HCT116 (cell line): ENCODE data around the gene IL32. TPM values are rescaled to one million over a fixed set of nuclear protein-coding genes. Genes with fewer than 3 reads are reported as not detected.
"Not testable (repeated sequence)": the region's sequence is repeated elsewhere in the genome, so short reads cannot be mapped to it uniquely, and the experiment has no call there.

Source experiments
- ATAC-seq: fragments of 200-7000 bp; cut with Tn5 transposase; 2 replicates; pipeline ENCODE4 v1.9.1; 2020; ENCODE audit warnings: mild to moderate bottlenecking, moderate library complexity
- BruUV-seq: library from RNA; stranded (reverse); fragments of 400-500 nt; replicated peaks from 2 replicates; lab custom pipeline; 2021; lab: Mats Ljungman, UMichigan
- CTCF ChIA-PET: fragments of 300-600 bp; sonication (Branson Sonifier 250); formaldehyde crosslinking; loops from one replicate; lab custom pipeline; 2021; ENCODE audit warnings: antibody characterized with exemption; lab: Charles Lee
- POLR2A ChIA-PET: fragments of 300-600, 350-600 bp; sonication (Branson Sonifier 250); formaldehyde crosslinking; loops from one replicate; lab custom pipeline; 2021; ENCODE audit warnings: antibody characterized with exemption; lab: Charles Lee
- RAD21 ChIA-PET, 2 experiments: fragments of 300-600 bp; sonication (Branson Sonifier 250); formaldehyde crosslinking; loops; one replicate each; lab custom pipeline; 2023; ENCODE audit warnings: low total read pairs in 2 of 2; ENCODE audit not compliant: uncharacterized antibody in 2 of 2, unreplicated experiment in 2 of 2, low non-redundant PET in 1 of 2; lab: Charles Lee
- DNase-seq: peaks from one replicate; pipeline ENCODE4 v3.0.0-alpha.2; 2010; ENCODE audit warnings: low read depth, low spot score
- H2AFZ ChIP-seq: fragments of 200-600 bp; shearing (Covaris generic), sonication (generic); 2 replicates; pipeline ENCODE4 v1.6.1; 2017; ENCODE audit warnings: low read depth, mixed run types, mixed read lengths, antibody characterized with exemption, low read length; ENCODE audit not compliant: poor library complexity, severe bottlenecking
- H3K27ac ChIP-seq: 2 replicates; pipeline ENCODE4 v1.5.1; 2012; ENCODE audit warnings: low read depth, low read length
- H3K27me3 ChIP-seq: fragments of 200-600 bp; sonication (generic); 2 replicates; pipeline ENCODE4 v1.6.1; 2016; ENCODE audit warnings: mixed run types, low read length, mixed read lengths; ENCODE audit not compliant: insufficient read depth
- H3K36me3 ChIP-seq, 2 experiments: fragments of 200-500 bp in 1 of 2; fragments of 200-600 bp in 1 of 2; sonication (Bioruptor generic) in 1 of 2; sonication (generic) in 1 of 2; 2 replicates each; pipeline versions ENCODE4 v1.5.1 to v1.6.1; 2014 to 2016; ENCODE audit warnings: low read length in 2 of 2, inconsistent platforms in 1 of 2, mixed read lengths in 1 of 2, mixed run types in 1 of 2; ENCODE audit not compliant: insufficient read depth in 2 of 2, control insufficient read depth in 1 of 2
- H3K4me1 ChIP-seq, 2 experiments: fragments of 200-600 bp in 1 of 2; sonication (generic) in 1 of 2; 2 replicates each; pipeline versions ENCODE4 v1.5.1 to v1.6.1; 2012 to 2017; ENCODE audit warnings: low read length in 2 of 2, inconsistent platforms in 1 of 2, mild to moderate bottlenecking in 1 of 2, mixed read lengths in 1 of 2, mixed run types in 1 of 2, moderate library complexity in 1 of 2; ENCODE audit not compliant: insufficient read depth in 2 of 2, control insufficient read depth in 1 of 2
- H3K4me2 ChIP-seq: fragments of 200-600 bp; sonication (generic); 2 replicates; pipeline ENCODE4 v1.6.1; 2017; ENCODE audit warnings: mixed run types, low read length, mixed read lengths
- H3K4me3 ChIP-seq, 2 experiments: fragments of 200-600 bp in 1 of 2; sonication (generic) in 1 of 2; replicated peaks in 1 of 2; 2 replicates each; pipeline ENCODE4 v1.5.1; 2011 to 2016; ENCODE audit warnings: low read length in 2 of 2, control low read depth in 1 of 2, low read depth in 1 of 2, mild to moderate bottlenecking in 1 of 2, mixed read lengths in 1 of 2, mixed run types in 1 of 2
- H3K79me2 ChIP-seq: fragments of 200-600 bp; sonication (generic); 2 replicates; pipeline ENCODE4 v1.6.1; 2017; ENCODE audit warnings: mild to moderate bottlenecking, mixed run types, low read length, moderate library complexity, mixed read lengths; ENCODE audit not compliant: insufficient read depth
- H3K9ac ChIP-seq: fragments of 200-600 bp; sonication (generic); 2 replicates; pipeline ENCODE4 v1.6.1; 2016; ENCODE audit warnings: low read length, mixed read lengths
- H3K9me2 ChIP-seq: fragments of 200-600 bp; sonication (generic), shearing (Covaris generic); 2 replicates; pipeline ENCODE4 v1.6.1; 2017; ENCODE audit warnings: mixed run types, mild to moderate bottlenecking, moderate library complexity; ENCODE audit not compliant: insufficient read depth
- H3K9me3 ChIP-seq, 2 experiments: fragments of 200-500 bp in 1 of 2; fragments of 200-600 bp in 1 of 2; sonication (Bioruptor generic) in 1 of 2; sonication (generic) in 1 of 2; 2 replicates each; pipeline ENCODE4 v1.6.1; 2014 to 2017; ENCODE audit warnings: low read length in 2 of 2, mixed read lengths in 2 of 2, inconsistent platforms in 1 of 2, low read depth in 1 of 2, mild to moderate bottlenecking in 1 of 2, mixed run types in 1 of 2, moderate library complexity in 1 of 2; ENCODE audit not compliant: control insufficient read depth in 1 of 2, insufficient read depth in 1 of 2
- H4K20me1 ChIP-seq: fragments of 200-600 bp; sonication (generic), shearing (Covaris generic); 2 replicates; pipeline ENCODE4 v1.6.1; 2017; ENCODE audit warnings: mixed run types, mild to moderate bottlenecking, moderate library complexity; ENCODE audit not compliant: insufficient read depth
- CBX3 ChIP-seq: IDR thresholded peaks from 2 replicates; pipeline ENCODE4 v1.6.1; 2012; ENCODE audit warnings: low read depth
- CEBPB ChIP-seq: IDR thresholded peaks from 2 replicates; pipeline ENCODE4 v1.6.1; 2012; ENCODE audit warnings: low read depth
- FOSL1 ChIP-seq: IDR thresholded peaks from 2 replicates; pipeline ENCODE4 v1.6.1; 2012; ENCODE audit warnings: low read depth
- JUND ChIP-seq: IDR thresholded peaks from 2 replicates; pipeline ENCODE4 v1.6.1; 2012
- MAX ChIP-seq: IDR thresholded peaks from 2 replicates; pipeline ENCODE4 v1.6.1; 2012
- RAD21 ChIP-seq: IDR thresholded peaks from 2 replicates; pipeline ENCODE4 v1.6.1; 2012; ENCODE audit warnings: low read depth, mild to moderate bottlenecking
- REST ChIP-seq: IDR thresholded peaks from 2 replicates; pipeline ENCODE4 v1.6.1; 2012; ENCODE audit warnings: low read depth
- SIN3A ChIP-seq: IDR thresholded peaks from 2 replicates; pipeline ENCODE4 v1.6.1; 2012; ENCODE audit warnings: low read depth
- TCF7L2 ChIP-seq: IDR thresholded peaks from 2 replicates; pipeline ENCODE4 v1.7.0; 2011; ENCODE audit warnings: borderline replicate concordance, inconsistent platforms; ENCODE audit not compliant: insufficient read depth, insufficient read length; ENCODE audit errors: extremely low read depth
- YY1 ChIP-seq: IDR thresholded peaks from 2 replicates; pipeline ENCODE4 v1.6.1; 2011; ENCODE audit warnings: low read length, low read depth, moderate library complexity, mild to moderate bottlenecking; ENCODE audit not compliant: insufficient replicate concordance; ENCODE audit errors: extremely low read depth
- ZFX ChIP-seq: fragments of 450-650 bp; IDR thresholded peaks from 2 replicates; pipeline ENCODE4 v1.6.1; 2017
- ZNF274 ChIP-seq: fragments of 200-500 bp; sonication (Bioruptor generic); IDR thresholded peaks from 2 replicates; pipeline ENCODE4 v1.6.1; 2014; ENCODE audit warnings: mild to moderate bottlenecking, low read depth, low read length, inconsistent platforms
- intact Hi-C: fragments of 100-400 bp; cut with micrococcal nuclease; formaldehyde crosslinking; loops from 2 replicates; pipeline ENCODE4 v1.10.0; 2022
- total RNA-seq: library from RNA; stranded (reverse); gene quantifications from one replicate; pipeline ENCODE4 v1.2.1, GENCODE V29; 2021; ENCODE audit not compliant: unreplicated experiment

The IL32 gene
- total RNA-seq, 1 experiment from 2014 or later = 13.7 TPM

- H3K9ac ChIP-seq = no peak overlapping the region
- no peaks in the 10 kb centered on the region for H3K4me1 ChIP-seq
- H3K9me3 ChIP-seq = no peaks in the 10 kb centered on the region
- H3K27me3 ChIP-seq = no peaks in the 10 kb centered on the region
- H3K36me3 ChIP-seq = no peaks in the 10 kb centered on the region
- no peak for TF ChIP-seq TCF7L2
- no peak for TF ChIP-seq YY1
- TF ChIP-seq JUND = no peak
- TF ChIP-seq SIN3A = no peak
- TF ChIP-seq ZNF274 = no peak
- TF ChIP-seq CBX3 = no peak
- TF ChIP-seq CEBPB = no peak
- no peak for TF ChIP-seq REST
- no peak for TF ChIP-seq FOSL1
- no peak for TF ChIP-seq RAD21
- no peak for TF ChIP-seq ZFX
- no peak for TF ChIP-seq MAX
- no peak overlapping the region for H3K27ac ChIP-seq
- RAD21 ChIA-PET = no interaction called here
- BruUV-seq = no TSS peak
- H3K79me2 ChIP-seq = no peaks in the 10 kb centered on the region
- intact Hi-C loops = no loop called here
- CTCF ChIA-PET = interaction anchor here (1.2 kb wide), 1 partner anchor 14 kb away, joined by 3 read pairs; no protein-coding TSS in a partner anchor
- H3K4me2 ChIP-seq = no peak overlapping the region
- ATAC-seq (no peak), DNase-seq (no peak)
- POLR2A ChIA-PET = no interaction called here
- no peaks in the 10 kb centered on the region for H4K20me1 ChIP-seq
- no peak overlapping the region for H2AFZ ChIP-seq
- no peaks in the 10 kb centered on the region for H3K9me2 ChIP-seq
- H3K4me3 ChIP-seq = no peak overlapping the region
Measured at GRCh38 chr16:3080024-3080423, 14.6 kb downstream of the IL32 start.

DNA sequence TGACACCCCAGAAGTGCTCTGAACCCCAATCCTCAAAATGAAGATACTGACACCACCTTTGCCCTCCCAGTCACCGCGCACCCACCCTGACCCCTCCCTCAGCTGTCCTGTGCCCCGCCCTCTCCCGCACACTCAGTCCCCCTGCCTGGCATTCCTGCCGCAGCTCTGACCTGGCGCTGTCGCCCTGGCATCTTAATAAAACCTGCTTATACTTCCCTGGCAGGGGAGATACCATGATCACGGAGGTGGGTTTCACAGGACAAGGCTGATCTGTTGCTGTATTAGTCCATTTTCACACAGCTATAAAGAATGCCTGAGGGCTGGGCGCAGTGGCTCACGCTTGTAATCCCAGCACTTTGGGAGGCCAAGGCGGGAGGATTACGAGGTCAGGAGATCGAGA, 16.5 kb downstream of the IL32 start:
- RAD21 ChIA-PET, intact Hi-C loops, H3K79me2 ChIP-seq, H3K9ac ChIP-seq, POLR2A ChIA-PET, H3K27me3 ChIP-seq, CTCF ChIA-PET, DNase-seq, BruUV-seq, H4K20me1 ChIP-seq, H2AFZ ChIP-seq, ATAC-seq, H3K36me3 ChIP-seq, H3K9me2 ChIP-seq, H3K27ac ChIP-seq, H3K4me1 ChIP-seq, H3K9me3 ChIP-seq, H3K4me2 ChIP-seq, H3K4me3 ChIP-seq: not testable (repeated sequence)

- H3K4me3 ChIP-seq, H2AFZ ChIP-seq, H3K9ac ChIP-seq, H3K36me3 ChIP-seq, DNase-seq, BruUV-seq, H3K4me2 ChIP-seq, H3K79me2 ChIP-seq, H3K4me1 ChIP-seq, CTCF ChIA-PET, H3K27me3 ChIP-seq, POLR2A ChIA-PET, RAD21 ChIA-PET, H3K9me2 ChIP-seq, ATAC-seq, H4K20me1 ChIP-seq, H3K27ac ChIP-seq, H3K9me3 ChIP-seq, intact Hi-C loops: not testable (repeated sequence)
Measured at GRCh38 chr16:3083408-3083807, 18.0 kb downstream of the IL32 start.
